KMS-11 (cell line): ENCODE results near the gene CAMK2N2.
A peak's percentile ranks its signal among the peaks of the same experiment; 100 is the strongest.

Experiments used
- H2AFZ ChIP-seq: fragments of 200-600 bp; sonication (generic); 2 replicates; pipeline ENCODE4 v1.6.1; 2016; ENCODE audit warnings: antibody characterized with exemption, mixed run types, low read depth
- H3K27ac ChIP-seq: fragments of 200-600 bp; sonication (generic); 2 replicates; pipeline ENCODE4 v1.6.1; 2016; ENCODE audit warnings: mild to moderate bottlenecking, mixed run types
- H3K27me3 ChIP-seq: fragments of 200-600 bp; sonication (generic); 2 replicates; pipeline ENCODE4 v1.6.1; 2017; ENCODE audit warnings: mild to moderate bottlenecking, low read depth, mixed run types, moderate library complexity; ENCODE audit not compliant: insufficient read depth
- H3K36me3 ChIP-seq: fragments of 200-600 bp; sonication (generic); 2 replicates; pipeline ENCODE4 v1.6.1; 2017; ENCODE audit warnings: mild to moderate bottlenecking, mixed run types; ENCODE audit not compliant: insufficient read depth
- H3K4me1 ChIP-seq: fragments of 200-600 bp; sonication (generic); 2 replicates; pipeline ENCODE4 v1.6.1; 2016; ENCODE audit warnings: mild to moderate bottlenecking, low read depth, mixed run types; ENCODE audit not compliant: poor library complexity, severe bottlenecking
- H3K4me2 ChIP-seq: fragments of 200-600 bp; sonication (generic); 2 replicates; pipeline ENCODE4 v1.7.0; 2016; ENCODE audit warnings: mild to moderate bottlenecking, mixed run types
- H3K4me3 ChIP-seq: fragments of 200-600 bp; sonication (generic); IDR thresholded peaks from 2 replicates; pipeline ENCODE4 v1.6.1; 2017; ENCODE audit warnings: low read depth, low read length, mixed read lengths; ENCODE audit not compliant: insufficient read depth
- H3K79me2 ChIP-seq: fragments of 200-600 bp; sonication (generic); 2 replicates; pipeline ENCODE4 v1.6.1; 2016; ENCODE audit warnings: low read depth, mixed run types; ENCODE audit not compliant: insufficient read depth
- H3K9ac ChIP-seq: fragments of 200-600 bp; sonication (generic); 2 replicates; pipeline ENCODE4 v1.6.1; 2016; ENCODE audit warnings: mild to moderate bottlenecking, mixed run types
- H4K20me1 ChIP-seq: fragments of 200-600 bp; sonication (generic); 2 replicates; pipeline ENCODE4 v1.6.1; 2016; ENCODE audit warnings: mild to moderate bottlenecking, mixed run types; ENCODE audit not compliant: insufficient read depth
- TF ChIP-seq, protein P1 (sequence below): fragments of 200-600 bp; sonication (generic); conservative IDR thresholded peaks from 2 replicates; pipeline ENCODE4 v1.6.1; 2017; ENCODE audit warnings: low read depth, mild to moderate bottlenecking, antibody characterized with exemption, low read length, moderate library complexity, mixed read lengths

CAMK2N2 gene

DNA sequence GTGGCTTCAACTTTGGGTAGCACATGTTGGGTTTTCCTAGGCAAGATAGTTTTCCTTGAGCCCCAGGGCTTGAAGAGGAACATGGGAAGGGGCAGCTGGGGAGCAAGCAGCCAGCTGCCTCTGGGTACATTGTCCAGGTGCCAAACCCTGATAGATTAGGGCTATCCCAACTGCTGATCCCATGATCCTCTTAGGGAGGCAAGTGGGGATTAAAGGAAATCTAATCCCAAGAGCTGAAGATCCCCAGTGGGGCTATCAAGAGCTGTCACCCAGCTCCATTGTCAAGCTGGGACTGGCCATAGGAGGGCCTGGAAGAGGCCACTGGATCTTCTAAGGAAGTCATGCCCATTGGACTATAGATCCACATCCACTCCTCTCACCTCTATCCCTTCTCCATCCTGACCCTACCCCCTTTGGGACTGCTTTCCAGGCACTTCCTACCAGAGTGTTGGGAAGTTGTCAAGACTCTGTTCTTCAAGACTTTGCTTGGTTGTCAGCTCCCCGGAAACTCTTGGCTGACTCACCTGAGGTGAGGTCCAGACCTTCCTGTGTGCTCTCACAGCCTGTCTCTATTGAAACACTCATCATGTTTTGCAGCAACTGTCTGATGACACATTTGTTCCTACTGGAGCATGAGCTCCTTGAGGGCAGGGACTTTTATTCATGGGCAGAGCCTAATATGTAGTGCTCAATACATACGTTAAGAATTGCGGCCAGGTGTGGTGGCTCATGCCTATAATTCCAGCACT is 5.9 kb downstream of the CAMK2N2 start:
- H3K4me1 ChIP-seq, result peaks cover 9% of the 10 kb centered on the region
- no peaks in the 10 kb centered on the region for H4K20me1 ChIP-seq
- TF ChIP-seq, protein P1, sequence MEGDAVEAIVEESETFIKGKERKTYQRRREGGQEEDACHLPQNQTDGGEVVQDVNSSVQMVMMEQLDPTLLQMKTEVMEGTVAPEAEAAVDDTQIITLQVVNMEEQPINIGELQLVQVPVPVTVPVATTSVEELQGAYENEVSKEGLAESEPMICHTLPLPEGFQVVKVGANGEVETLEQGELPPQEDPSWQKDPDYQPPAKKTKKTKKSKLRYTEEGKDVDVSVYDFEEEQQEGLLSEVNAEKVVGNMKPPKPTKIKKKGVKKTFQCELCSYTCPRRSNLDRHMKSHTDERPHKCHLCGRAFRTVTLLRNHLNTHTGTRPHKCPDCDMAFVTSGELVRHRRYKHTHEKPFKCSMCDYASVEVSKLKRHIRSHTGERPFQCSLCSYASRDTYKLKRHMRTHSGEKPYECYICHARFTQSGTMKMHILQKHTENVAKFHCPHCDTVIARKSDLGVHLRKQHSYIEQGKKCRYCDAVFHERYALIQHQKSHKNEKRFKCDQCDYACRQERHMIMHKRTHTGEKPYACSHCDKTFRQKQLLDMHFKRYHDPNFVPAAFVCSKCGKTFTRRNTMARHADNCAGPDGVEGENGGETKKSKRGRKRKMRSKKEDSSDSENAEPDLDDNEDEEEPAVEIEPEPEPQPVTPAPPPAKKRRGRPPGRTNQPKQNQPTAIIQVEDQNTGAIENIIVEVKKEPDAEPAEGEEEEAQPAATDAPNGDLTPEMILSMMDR, result no peak
- H3K4me3 ChIP-seq, result no peak overlapping the region
- no peak overlapping the region for H2AFZ ChIP-seq
- H3K27ac ChIP-seq, result no peak overlapping the region
- no peaks in the 10 kb centered on the region for H3K36me3 ChIP-seq
- H3K79me2 ChIP-seq, result peaks cover 14% of the 10 kb centered on the region; the same call in 1 of the 2 replicates
- no peak overlapping the region for H3K9ac ChIP-seq
- H3K27me3 ChIP-seq, result peaks cover 2% of the 10 kb centered on the region
- no peak overlapping the region for H3K4me2 ChIP-seq

DNA sequence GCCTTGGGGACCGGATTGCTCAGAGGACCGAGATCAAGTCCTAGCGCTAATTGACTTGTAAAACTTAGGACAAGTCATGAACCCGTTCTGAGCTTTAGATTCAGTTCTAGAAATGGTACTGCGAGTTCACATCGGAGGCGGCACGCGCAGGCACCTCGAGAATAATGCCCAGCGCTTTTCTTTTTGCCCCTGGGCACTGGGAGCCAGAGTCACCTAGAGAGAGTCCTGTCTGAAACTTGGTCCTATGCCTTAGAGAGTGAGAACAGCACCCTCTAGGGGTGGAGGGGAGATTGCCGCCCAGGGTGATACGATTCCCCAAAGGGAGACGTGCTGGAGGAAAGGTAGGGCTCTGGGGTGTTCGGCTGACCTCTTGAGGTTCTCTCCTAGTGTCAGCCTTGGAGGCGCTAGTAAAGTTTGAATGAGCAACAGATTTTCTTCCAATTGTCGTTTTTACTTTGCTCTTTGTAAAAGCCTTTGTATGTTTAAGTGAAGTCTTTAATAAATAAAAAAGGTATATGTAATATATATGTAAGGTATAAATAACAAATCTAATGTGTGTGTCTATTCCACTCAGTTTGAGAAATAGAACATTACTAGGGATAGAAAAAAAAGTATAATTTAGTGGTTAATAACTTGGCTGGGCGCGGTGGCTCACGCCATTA is 11.1 kb downstream of the CAMK2N2 start:
- Histone ChIP-seq H3K79me2 (peaks cover 45% of the 10 kb centered on the region), H3K4me1 (peaks cover 14% of the 10 kb centered on the region), H3K4me3 (peak overlapping the region; percentile 86), H3K9ac (peak overlapping the region; percentile 98), H3K27me3 (no peaks in the 10 kb centered on the region), H3K36me3 (no peaks in the 10 kb centered on the region), H3K4me2 (peak overlapping the region; percentile 59), H3K27ac (peak overlapping the region; percentile 98), H2AFZ (peak overlapping the region; percentile 86), H4K20me1 (no peaks in the 10 kb centered on the region)
- TF ChIP-seq, protein P1, result peak; percentile 96

DNA sequence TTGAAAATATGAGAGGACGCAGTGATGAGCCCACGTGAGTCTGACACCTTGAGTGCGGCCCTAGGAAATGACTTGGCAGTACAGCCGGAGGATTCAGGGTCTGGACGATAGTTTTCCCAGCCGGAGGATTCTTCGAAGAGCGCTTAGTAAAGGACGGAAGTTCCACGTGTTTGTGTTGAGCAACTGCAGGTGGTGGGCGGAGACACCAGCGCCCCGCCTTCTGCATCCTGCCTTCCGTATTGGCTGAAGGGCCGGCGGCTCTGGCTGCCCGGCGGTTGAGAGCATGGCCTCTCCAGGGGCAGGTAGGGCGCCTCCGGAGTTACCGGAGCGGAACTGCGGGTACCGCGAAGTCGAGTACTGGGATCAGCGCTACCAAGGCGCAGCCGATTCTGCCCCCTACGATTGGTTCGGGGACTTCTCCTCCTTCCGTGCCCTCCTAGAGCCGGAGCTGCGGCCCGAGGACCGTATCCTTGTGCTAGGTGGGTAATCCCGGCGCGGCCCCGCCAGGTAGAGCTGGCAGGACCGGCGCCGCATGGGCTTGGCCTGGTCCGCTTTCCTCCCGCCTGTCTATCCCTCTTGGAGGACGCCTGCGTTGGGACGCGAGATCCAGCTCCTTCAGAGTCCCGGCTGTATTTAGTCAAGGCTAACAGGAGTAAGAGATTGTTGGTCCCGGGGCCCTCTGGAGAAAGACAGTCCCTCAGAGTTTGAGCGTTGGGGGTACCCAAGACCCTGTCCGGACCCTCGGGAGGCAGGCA is 11.8 kb downstream of the CAMK2N2 start, which contains the start of gene EEF1AKMT4:
Gene EEF1AKMT4 (plus strand): TSS at position 261 of the 755 bp plus-strand sequence. CDS start 23 bp downstream, at position 284.
- Histone ChIP-seq H3K4me1 (peaks cover 14% of the 10 kb centered on the region), H2AFZ (peak within 1 kb of the TSS; percentile 96), H3K27ac (peak within 1 kb of the TSS; percentile 98), H3K27me3 (no peaks in the 10 kb centered on the region), H3K4me3 (peak within 1 kb of the TSS; percentile 86), H3K9ac (peak within 1 kb of the TSS; percentile 98), H4K20me1 (no peaks in the 10 kb centered on the region), H3K4me2 (peak within 1 kb of the TSS; percentile 98), H3K79me2 (peaks cover 45% of the 10 kb centered on the region), H3K36me3 (no peaks in the 10 kb centered on the region)
- TF ChIP-seq, protein P1, result no peak; the same call in 1 of the 2 replicates
